IgD-negative memory B cell (primary cell): Measurements from ENCODE around the gene TYW1. TPM values are rescaled to one million over a fixed set of nuclear protein-coding genes. Genes with fewer than 3 reads are reported as not detected.
"Not testable (repeated sequence)": the region's sequence is repeated elsewhere in the genome, so short reads cannot be mapped to it uniquely, and the experiment has no call there.

Experiments
- H3K27ac Mint-ChIP-seq, 3 donors: one replicate each; pipeline ENCODE4 v1.8.0; 2020 to 2022; ENCODE audit warnings: mild to moderate bottlenecking in 3 of 3, mixed read lengths in 3 of 3, moderate library complexity in 1 of 3
- H3K27me3 Mint-ChIP-seq: one replicate; pipeline ENCODE4 v1.8.0; 2021; ENCODE audit warnings: mixed read lengths
- H3K36me3 Mint-ChIP-seq: one replicate; pipeline ENCODE4 v1.8.0; 2020; ENCODE audit warnings: mild to moderate bottlenecking, mixed read lengths
- H3K4me1 Mint-ChIP-seq, 3 donors: one replicate each; pipeline ENCODE4 v1.8.0; 2020 to 2022; ENCODE audit warnings: mixed read lengths in 3 of 3, mild to moderate bottlenecking in 1 of 3
- H3K4me3 Mint-ChIP-seq, 4 donors: one replicate each; pipeline ENCODE4 v1.8.0; 2020 to 2022; ENCODE audit warnings: mild to moderate bottlenecking in 4 of 4, mixed read lengths in 4 of 4, moderate library complexity in 3 of 4
- H3K9me3 Mint-ChIP-seq, 3 donors: one replicate each; pipeline ENCODE4 v1.8.0; 2020 to 2021; ENCODE audit warnings: mixed read lengths in 3 of 3, mild to moderate bottlenecking in 1 of 3
- polyA plus RNA-seq: library from polyadenylated mRNA; unstranded; fragments of 300-500 nt; fragmentation: Illumina TruSeq; gene quantifications from one replicate; pipeline ENCODE4 v1.2.3, GENCODE V29; 2021

TYW1 gene
- polyA plus RNA-seq, 1 donor from 2014 or later: 21.2 TPM

GRCh38 chr7:67056683-67057082 is 60.0 kb downstream of the TYW1 start:
- peaks cover 0 to 3% (median 0%) of the 10 kb centered on the region in 3 donors for H3K4me1 Mint-ChIP-seq
- peaks cover 2 to 7% (median 6%) of the 10 kb centered on the region in 3 donors for H3K9me3 Mint-ChIP-seq
- no peaks in the 10 kb centered on the region for H3K27me3 Mint-ChIP-seq
- no peak overlapping the region for H3K27ac Mint-ChIP-seq
- H3K36me3 Mint-ChIP-seq: peaks cover 24% of the 10 kb centered on the region
- no peak overlapping the region for H3K4me3 Mint-ChIP-seq

DNA sequence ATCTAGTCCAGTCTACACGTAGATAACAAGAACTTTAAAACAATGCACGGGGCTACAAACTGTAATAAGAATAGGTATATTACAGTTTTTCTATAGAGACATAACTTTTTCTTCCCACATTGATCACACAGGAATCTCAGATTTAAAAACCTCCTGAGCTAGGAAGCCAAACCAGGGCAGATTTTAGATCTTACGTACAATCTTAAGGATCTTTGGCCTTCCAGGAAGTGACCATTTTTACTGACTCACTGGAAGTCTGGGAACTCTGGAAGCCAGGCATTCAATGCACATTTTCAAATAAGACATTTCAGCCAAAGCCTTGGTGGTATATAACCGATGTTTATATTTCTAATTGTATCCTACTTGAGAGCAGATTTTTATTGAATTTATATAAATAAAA is 64.7 kb downstream of the TYW1 start:
- not testable (repeated sequence) for H3K4me3 Mint-ChIP-seq, H3K9me3 Mint-ChIP-seq, H3K4me1 Mint-ChIP-seq, H3K27me3 Mint-ChIP-seq, H3K27ac Mint-ChIP-seq
- H3K36me3 Mint-ChIP-seq: peaks cover 26% of the 10 kb centered on the region

- not testable (repeated sequence) for H3K4me1 Mint-ChIP-seq, H3K4me3 Mint-ChIP-seq, H3K9me3 Mint-ChIP-seq, H3K27me3 Mint-ChIP-seq, H3K27ac Mint-ChIP-seq
- peaks cover 24% of the 10 kb centered on the region for H3K36me3 Mint-ChIP-seq
Observed at GRCh38 chr7:67062802-67063201, 66.2 kb downstream of the TYW1 start.

DNA sequence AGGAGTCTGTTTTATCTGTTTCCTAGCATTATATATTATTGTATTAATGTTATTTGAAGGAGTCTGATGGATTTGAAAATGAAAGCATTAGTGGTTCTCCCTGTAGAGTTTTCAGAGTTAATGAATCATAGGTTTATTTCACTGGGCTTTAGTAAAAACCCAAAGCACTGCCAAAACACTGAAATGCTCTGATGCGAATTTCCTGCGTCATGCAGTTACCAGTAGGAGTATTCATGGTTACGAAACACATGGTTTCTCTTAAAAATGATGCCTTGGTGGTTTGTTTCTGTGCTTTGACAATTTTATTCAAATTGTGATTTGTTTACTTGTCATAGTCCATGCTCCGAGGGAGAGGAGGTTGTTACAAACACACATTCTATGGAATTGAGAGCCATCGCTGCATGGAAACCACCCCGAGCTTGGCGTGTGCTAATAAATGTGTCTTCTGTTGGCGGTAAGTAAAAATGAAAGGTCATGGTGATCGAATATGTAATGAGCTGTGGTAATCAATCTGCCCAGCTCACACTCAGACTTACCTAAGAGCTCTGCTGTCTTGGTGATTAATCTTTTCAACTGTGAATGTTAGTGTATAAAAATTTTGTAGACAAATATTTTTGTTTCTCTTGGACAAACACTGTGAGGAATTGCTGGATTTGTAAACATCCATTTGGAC is 70.5 kb downstream of the TYW1 start:
- H3K27me3 Mint-ChIP-seq, H3K9me3 Mint-ChIP-seq, H3K4me3 Mint-ChIP-seq: not testable (repeated sequence)
- H3K36me3 Mint-ChIP-seq: peaks cover 30% of the 10 kb centered on the region
- peak overlapping the region in 2 of 3 donors; percentile 34 to 51 for H3K27ac Mint-ChIP-seq
- H3K4me1 Mint-ChIP-seq: peaks cover 5 to 13% (median 6%) of the 10 kb centered on the region in 3 donors

DNA sequence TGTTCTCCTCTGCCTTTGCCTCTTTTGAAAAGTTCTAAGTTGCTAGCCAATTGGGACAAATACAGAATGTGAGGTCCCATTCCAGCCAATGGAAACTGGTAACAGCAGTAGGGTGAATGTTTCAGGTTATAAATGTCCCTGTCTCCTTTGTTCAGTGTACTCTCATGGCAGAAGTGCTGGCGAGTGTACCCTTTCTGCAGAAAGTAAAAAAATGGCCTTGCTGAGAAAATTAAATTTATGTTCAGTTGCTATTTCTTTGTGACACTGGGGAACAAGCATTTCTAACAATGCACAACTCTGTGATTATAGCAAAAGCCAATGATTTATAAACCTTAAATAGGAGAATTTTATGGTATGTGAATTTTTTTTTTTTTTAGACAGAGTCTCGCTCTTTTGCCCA is 79.5 kb downstream of the TYW1 start:
- Mint-ChIP-seq H3K9me3 (peaks cover 6 to 20% (median 19%) of the 10 kb centered on the region in 3 donors), H3K36me3 (peaks cover 42% of the 10 kb centered on the region)
- not testable (repeated sequence) for H3K27ac Mint-ChIP-seq, H3K4me3 Mint-ChIP-seq, H3K27me3 Mint-ChIP-seq, H3K4me1 Mint-ChIP-seq

GRCh38 chr7:67082880-67083279 is 86.2 kb downstream of the TYW1 start:
- peak overlapping the region in 1 of 3 donors; percentile 57 for H3K27ac Mint-ChIP-seq
- peaks cover 2 to 13% (median 8%) of the 10 kb centered on the region in 3 donors for H3K9me3 Mint-ChIP-seq
- peaks cover 36% of the 10 kb centered on the region for H3K36me3 Mint-ChIP-seq
- not testable (repeated sequence) for H3K4me3 Mint-ChIP-seq, H3K4me1 Mint-ChIP-seq, H3K27me3 Mint-ChIP-seq

DNA sequence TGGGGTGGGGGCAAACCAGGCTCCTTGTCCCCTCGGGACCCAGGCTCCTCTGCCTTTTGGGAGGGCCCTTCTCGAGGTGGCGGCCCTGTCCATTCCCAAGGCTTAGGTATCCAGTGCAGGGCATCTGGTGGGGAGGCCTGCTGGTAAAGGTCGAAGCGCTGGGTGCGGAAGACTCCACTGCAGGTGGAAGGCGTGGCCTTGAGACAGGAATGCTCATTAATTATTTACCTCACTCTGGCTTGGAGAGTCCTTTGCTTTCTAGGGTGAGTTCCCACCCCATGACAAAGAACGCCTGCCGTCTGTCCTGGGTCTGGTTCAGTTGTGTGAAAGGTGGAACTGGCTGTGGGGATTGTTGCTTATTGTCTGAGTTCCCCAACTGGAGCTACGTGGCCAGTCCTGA is 92.6 kb downstream of the TYW1 start:
- not testable (repeated sequence) for H3K27ac Mint-ChIP-seq, H3K27me3 Mint-ChIP-seq, H3K4me1 Mint-ChIP-seq, H3K4me3 Mint-ChIP-seq, H3K36me3 Mint-ChIP-seq, H3K9me3 Mint-ChIP-seq

DNA sequence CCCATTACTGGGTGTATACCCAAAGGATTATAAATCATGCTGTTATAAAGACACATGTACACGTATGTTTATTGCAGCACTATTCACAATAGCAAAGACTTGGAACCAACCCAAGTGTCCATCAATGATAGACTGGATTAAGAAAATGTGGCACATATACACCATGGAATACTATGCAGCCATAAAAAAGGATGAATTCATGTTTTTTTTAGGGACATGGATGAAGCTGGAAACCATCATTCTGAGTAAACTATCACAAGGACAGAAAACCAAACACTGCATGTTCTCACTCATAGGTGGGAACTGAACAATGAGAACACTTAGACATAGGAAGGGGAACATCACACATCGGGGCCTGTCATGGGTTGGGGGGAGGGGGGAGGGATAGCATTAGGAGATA is 94.4 kb downstream of the TYW1 start:
- H3K36me3 Mint-ChIP-seq, H3K4me3 Mint-ChIP-seq, H3K4me1 Mint-ChIP-seq, H3K27ac Mint-ChIP-seq, H3K27me3 Mint-ChIP-seq, H3K9me3 Mint-ChIP-seq: not testable (repeated sequence)

DNA sequence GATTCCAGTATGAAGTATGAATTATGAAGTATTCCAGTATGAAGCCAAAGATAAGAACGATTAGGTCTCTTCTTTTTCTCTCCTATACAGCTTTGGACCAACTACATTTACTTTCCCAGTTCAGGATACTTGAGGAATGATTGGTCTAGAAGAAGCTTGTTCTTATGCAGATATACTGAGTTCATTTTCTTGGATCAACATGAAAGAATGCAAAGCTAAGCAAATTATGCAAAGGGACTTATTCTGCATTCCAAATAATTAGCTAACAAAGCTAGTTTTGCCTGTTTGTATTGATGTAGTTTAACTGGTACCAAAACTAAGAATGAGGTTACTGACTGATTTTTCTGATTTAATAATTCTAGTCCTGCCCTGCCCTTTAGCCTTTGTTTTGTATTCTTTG is 101.4 kb downstream of the TYW1 start:
- peaks cover 11% of the 10 kb centered on the region for H3K36me3 Mint-ChIP-seq
- not testable (repeated sequence) for H3K4me3 Mint-ChIP-seq, H3K27me3 Mint-ChIP-seq, H3K27ac Mint-ChIP-seq, H3K9me3 Mint-ChIP-seq, H3K4me1 Mint-ChIP-seq

DNA sequence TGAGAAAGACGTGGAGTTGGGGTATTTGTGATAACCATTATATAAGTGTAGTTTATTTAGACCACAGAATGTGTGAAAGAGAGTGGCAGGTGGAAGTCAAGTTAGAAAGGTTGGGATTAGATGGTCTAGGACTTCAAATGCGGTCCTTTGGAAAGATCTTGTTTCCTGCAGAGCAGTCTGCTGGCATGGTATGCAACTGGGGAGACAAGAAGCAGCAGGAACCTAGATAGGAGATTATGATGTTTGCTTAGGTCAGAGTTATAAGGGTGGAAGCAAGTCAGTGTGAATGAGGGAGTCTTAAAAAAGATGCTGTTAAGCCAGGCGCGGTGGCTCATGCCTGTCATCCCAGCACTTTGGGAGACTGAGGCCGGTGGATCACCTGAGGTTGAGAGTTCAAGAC is 102.8 kb downstream of the TYW1 start:
- not testable (repeated sequence) for H3K27me3 Mint-ChIP-seq, H3K4me1 Mint-ChIP-seq, H3K27ac Mint-ChIP-seq, H3K9me3 Mint-ChIP-seq, H3K4me3 Mint-ChIP-seq
- peaks cover 13% of the 10 kb centered on the region for H3K36me3 Mint-ChIP-seq

DNA sequence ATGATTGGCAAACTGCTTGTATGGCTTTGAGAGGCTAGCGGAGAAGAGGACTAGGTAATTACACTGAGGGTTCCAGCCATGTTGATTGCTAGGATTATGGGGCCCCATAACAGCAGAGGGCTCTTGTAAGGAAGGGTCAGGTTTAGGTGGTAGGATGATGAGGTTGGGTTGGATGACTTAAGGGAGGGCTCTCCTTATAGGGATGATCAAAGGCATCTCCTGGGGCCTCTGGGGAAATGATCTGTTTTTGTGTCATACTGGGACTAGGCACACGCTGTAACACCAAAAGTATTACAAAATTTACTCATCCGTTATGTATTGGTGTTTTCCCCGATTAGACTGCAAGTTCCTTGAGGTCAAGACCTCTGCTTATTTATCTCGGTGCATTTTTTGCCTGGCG is 103.4 kb downstream of the TYW1 start:
- not testable (repeated sequence) for H3K27ac Mint-ChIP-seq, H3K9me3 Mint-ChIP-seq, H3K27me3 Mint-ChIP-seq, H3K4me3 Mint-ChIP-seq, H3K4me1 Mint-ChIP-seq
- peaks cover 12% of the 10 kb centered on the region for H3K36me3 Mint-ChIP-seq

DNA sequence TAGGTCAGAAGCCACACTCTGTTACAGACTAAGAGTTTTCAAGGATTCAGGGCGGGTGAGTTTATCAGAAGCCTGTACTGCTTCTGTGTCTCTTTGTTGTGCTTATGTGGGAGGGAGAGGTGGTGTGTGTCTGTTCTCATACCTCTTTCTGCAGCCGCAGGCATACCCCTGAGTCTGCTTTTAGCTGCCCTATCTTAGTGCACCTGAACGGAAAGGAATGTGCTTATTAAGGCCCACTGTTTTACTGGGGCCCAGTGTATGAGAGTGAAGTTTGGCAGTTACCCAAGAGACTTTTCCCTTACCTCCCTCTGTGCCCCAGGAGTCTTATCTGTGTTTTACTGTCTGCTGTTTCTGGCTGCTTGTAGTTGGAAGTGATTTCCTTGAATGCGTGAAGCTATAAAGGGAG is 104.3 kb downstream of the TYW1 start:
- H3K9me3 Mint-ChIP-seq: peaks cover 0 to 2% (median 0%) of the 10 kb centered on the region in 3 donors
- H3K36me3 Mint-ChIP-seq: peaks cover 14% of the 10 kb centered on the region
- no peak overlapping the region for H3K4me3 Mint-ChIP-seq
- peaks cover 0 to 2% (median 0%) of the 10 kb centered on the region in 3 donors for H3K4me1 Mint-ChIP-seq
- no peak overlapping the region for H3K27ac Mint-ChIP-seq
- H3K27me3 Mint-ChIP-seq: no peaks in the 10 kb centered on the region

- not testable (repeated sequence) for H3K27me3 Mint-ChIP-seq, H3K9me3 Mint-ChIP-seq, H3K4me1 Mint-ChIP-seq, H3K4me3 Mint-ChIP-seq, H3K36me3 Mint-ChIP-seq, H3K27ac Mint-ChIP-seq
Observed at GRCh38 chr7:67104937-67105336, 108.3 kb downstream of the TYW1 start.

DNA sequence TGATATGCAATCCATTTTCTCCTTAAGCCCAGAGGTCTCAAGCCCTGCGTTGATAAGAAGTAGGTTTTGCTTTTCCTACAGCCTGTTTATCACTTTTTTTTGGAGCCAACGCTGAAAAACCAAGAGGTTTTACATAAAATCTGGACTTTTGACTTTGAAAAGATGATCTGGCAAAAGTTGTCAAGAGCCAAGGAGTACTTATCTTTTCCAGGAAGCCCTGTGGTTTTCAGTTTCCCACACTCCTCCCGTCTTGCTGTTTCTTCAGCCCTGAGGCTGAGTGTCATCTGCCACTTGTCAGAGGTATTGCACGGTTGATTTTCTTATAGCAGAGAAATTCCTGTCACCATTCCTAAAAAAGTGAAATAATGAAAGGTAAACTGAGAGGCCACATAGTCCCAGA is 108.7 kb downstream of the TYW1 start:
- Mint-ChIP-seq H3K4me3 (peak overlapping the region in 1 of 4 donors; percentile 30), H3K27ac (peak overlapping the region in 1 of 3 donors; percentile 46), H3K36me3 (peaks cover 7% of the 10 kb centered on the region), H3K4me1 (peaks cover 0 to 2% (median 0%) of the 10 kb centered on the region in 3 donors), H3K9me3 (peaks cover 0 to 2% (median 0%) of the 10 kb centered on the region in 3 donors), H3K27me3 (no peaks in the 10 kb centered on the region)

- H3K27ac Mint-ChIP-seq, H3K9me3 Mint-ChIP-seq, H3K36me3 Mint-ChIP-seq, H3K4me3 Mint-ChIP-seq, H3K27me3 Mint-ChIP-seq, H3K4me1 Mint-ChIP-seq: not testable (repeated sequence)
Observed at GRCh38 chr7:67106255-67106654, 109.6 kb downstream of the TYW1 start.

GRCh38 chr7:67111342-67111741 is 114.7 kb downstream of the TYW1 start:
- not testable (repeated sequence) for H3K36me3 Mint-ChIP-seq, H3K27me3 Mint-ChIP-seq, H3K9me3 Mint-ChIP-seq, H3K4me3 Mint-ChIP-seq, H3K4me1 Mint-ChIP-seq
- peak overlapping the region in 1 of 3 donors; percentile 31 for H3K27ac Mint-ChIP-seq
